ENCODE measurements around the gene FOXP1. TPM values are rescaled to one million over a fixed set of nuclear protein-coding genes. Genes with fewer than 3 reads are reported as not detected.

Gene FOXP1
- total RNA-seq, 1 experiment from 2014 or later, result 75.3 TPM

DNA sequence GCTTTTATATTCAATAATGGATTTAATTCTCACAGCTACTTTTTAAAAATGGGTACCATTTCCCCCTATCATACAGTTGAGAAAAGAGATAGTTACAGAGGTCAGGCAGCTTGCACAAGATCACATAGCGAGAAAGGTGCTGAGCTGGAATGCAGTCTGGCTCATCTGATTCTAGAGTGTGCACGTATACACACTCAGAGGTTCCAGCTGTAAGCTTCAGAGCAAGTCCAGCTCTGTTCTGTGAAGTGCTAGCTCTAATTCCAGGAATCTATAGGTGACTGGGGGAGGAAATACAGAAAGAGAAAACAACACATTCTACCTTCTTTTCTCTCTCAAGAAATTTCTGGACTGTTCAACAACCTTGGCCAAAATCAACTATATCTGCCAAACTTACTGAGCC lies 318.7 kb downstream of the FOXP1 start:
- no peak for DNase-seq
- Histone ChIP-seq H4K5ac (ENCODE audit: insufficient read length, low read depth, low read length) (no peak overlapping the region), H3K18ac (ENCODE audit: insufficient read length, low read depth, low read length) (no peak overlapping the region), H2BK5ac (ENCODE audit: insufficient read length, low read length) (no peak overlapping the region), H3K79me2 (ENCODE audit: insufficient read depth, low read length) (no peaks in the 10 kb centered on the region), H4K91ac (ENCODE audit: insufficient read length, low read depth, low read length) (no peak overlapping the region), H2BK20ac (ENCODE audit: low read depth, low read length, poor library complexity, severe bottlenecking) (no peak overlapping the region), H3K9ac (ENCODE audit: extremely low read depth, insufficient read length, low read length) (no peak overlapping the region), H3K27me3 (ENCODE audit: insufficient read depth, low read length) (no peaks in the 10 kb centered on the region), H4K8ac (replicated peaks; ENCODE audit: insufficient read length, low read depth, low read length) (no peak overlapping the region), H3K27ac (ENCODE audit: insufficient read length, low read depth, low read length) (no peak overlapping the region), H4K20me1 (ENCODE audit: control insufficient read depth, insufficient read depth, insufficient read length) (no peaks in the 10 kb centered on the region), H3K4me2 (ENCODE audit: insufficient read depth, insufficient read length, low read length) (no peak overlapping the region), H2AK5ac (ENCODE audit: insufficient read length, low read length) (no peak overlapping the region), H3T11ph (ENCODE audit: low read length) (no peak overlapping the region), H3K23ac (ENCODE audit: insufficient read length, low read depth, low read length) (no peak overlapping the region), H3K56ac (ENCODE audit: insufficient read length, low read depth, low read length) (no peak overlapping the region), H2BK12ac (ENCODE audit: insufficient read length, low read depth, low read length) (no peak overlapping the region), H3K9me3 (ENCODE audit: control insufficient read depth, low read depth, low read length) (no peaks in the 10 kb centered on the region), H3K4me1 (ENCODE audit: insufficient read depth, low read length) (no peaks in the 10 kb centered on the region), H3K4ac (ENCODE audit: low read depth, low read length) (no peak overlapping the region), H3K23me2 (ENCODE audit: insufficient read length, low read depth, low read length, poor library complexity, severe bottlenecking) (no peaks in the 10 kb centered on the region), H2AFZ (ENCODE audit: low read length) (no peak overlapping the region), H2BK15ac (ENCODE audit: low read depth, low read length) (no peak overlapping the region), H3K14ac (ENCODE audit: insufficient read depth, low read length) (no peak overlapping the region), H2BK120ac (ENCODE audit: low read depth, low read length, poor library complexity, severe bottlenecking) (no peak overlapping the region), H3K79me1 (ENCODE audit: insufficient read depth, low read depth, low read length, poor library complexity, severe bottlenecking) (no peaks in the 10 kb centered on the region)
- Mint-ChIP-seq H3K27me3 (ENCODE audit: low read depth) (no peaks in the 10 kb centered on the region), H3K4me1 (peaks cover 14 to 21% of the 10 kb centered on the region in 2 experiments), H3K9me3 (no peaks in the 10 kb centered on the region), H3K4me3 (no peak overlapping the region), H3K36me3 (ENCODE audit: insufficient read depth in 1 of 3, low read depth in 3 of 3) (peaks cover 0 to 10% (median 5%) of the 10 kb centered on the region in 3 experiments; a peak in 4 of 7 replicates), H3K27ac (no peak overlapping the region)
- TF ChIP-seq, protein P1, sequence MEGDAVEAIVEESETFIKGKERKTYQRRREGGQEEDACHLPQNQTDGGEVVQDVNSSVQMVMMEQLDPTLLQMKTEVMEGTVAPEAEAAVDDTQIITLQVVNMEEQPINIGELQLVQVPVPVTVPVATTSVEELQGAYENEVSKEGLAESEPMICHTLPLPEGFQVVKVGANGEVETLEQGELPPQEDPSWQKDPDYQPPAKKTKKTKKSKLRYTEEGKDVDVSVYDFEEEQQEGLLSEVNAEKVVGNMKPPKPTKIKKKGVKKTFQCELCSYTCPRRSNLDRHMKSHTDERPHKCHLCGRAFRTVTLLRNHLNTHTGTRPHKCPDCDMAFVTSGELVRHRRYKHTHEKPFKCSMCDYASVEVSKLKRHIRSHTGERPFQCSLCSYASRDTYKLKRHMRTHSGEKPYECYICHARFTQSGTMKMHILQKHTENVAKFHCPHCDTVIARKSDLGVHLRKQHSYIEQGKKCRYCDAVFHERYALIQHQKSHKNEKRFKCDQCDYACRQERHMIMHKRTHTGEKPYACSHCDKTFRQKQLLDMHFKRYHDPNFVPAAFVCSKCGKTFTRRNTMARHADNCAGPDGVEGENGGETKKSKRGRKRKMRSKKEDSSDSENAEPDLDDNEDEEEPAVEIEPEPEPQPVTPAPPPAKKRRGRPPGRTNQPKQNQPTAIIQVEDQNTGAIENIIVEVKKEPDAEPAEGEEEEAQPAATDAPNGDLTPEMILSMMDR (conservative IDR thresholded peaks at IDR 0.05), result no peak
- no CpG with 5 or more reads among the region's 2 CpGs for WGBS (ENCODE audit: extremely low coverage, insufficient read length, low lambda C conversion rate)

Measured in H9 (cell line).